Measurements from ENCODE around the gene SLC16A11. TPM values are rescaled to one million over a fixed set of nuclear protein-coding genes. Genes with fewer than 3 reads are reported as not detected.

SLC16A11 gene
- total and polyA plus RNA-seq, 2 experiments from 2014 or later, result 0.93 to 2.4 TPM

- Histone ChIP-seq H3K4me2 (no peak overlapping the region), H3K79me2 (no peaks in the 10 kb centered on the region), H3K27ac (no peak overlapping the region), H3K36me3 (replicated peaks; ENCODE audit: insufficient read depth, low read depth) (no peaks in the 10 kb centered on the region), H3K9me2 (replicated peaks; ENCODE audit: insufficient read depth) (no peaks in the 10 kb centered on the region), H4K20me1 (ENCODE audit: insufficient read depth, poor library complexity, severe bottlenecking) (no peaks in the 10 kb centered on the region), H3K4me3 (no peak overlapping the region), H3K9me3 (ENCODE audit: low read depth) (no peaks in the 10 kb centered on the region), H3K27me3 (no peaks in the 10 kb centered on the region), H3K4me1 (ENCODE audit: insufficient read depth) (peaks cover 6% of the 10 kb centered on the region), H2AFZ (no peak overlapping the region)
- 73% methylated on average over 7 of the region's 7 CpGs for WGBS (ENCODE audit: low lambda C conversion rate, missing lambda C conversion rate)
- TF ChIP-seq EZH2phosphoT487 (IDR thresholded peaks at IDR 0.05; ENCODE audit: low read depth, severe bottlenecking, unreplicated experiment) (no peak), EZH2 (IDR thresholded peaks at IDR 0.05; ENCODE audit: borderline replicate concordance) (no peak), CTCF (IDR thresholded peaks at IDR 0.05; ENCODE audit: poor library complexity) (no peak)
- DNase-seq (ENCODE audit: low spot score), result no peak
Observed at GRCh38 chr17:7084088-7084487, 40.2 kb upstream of the SLC16A11 start.

DNA sequence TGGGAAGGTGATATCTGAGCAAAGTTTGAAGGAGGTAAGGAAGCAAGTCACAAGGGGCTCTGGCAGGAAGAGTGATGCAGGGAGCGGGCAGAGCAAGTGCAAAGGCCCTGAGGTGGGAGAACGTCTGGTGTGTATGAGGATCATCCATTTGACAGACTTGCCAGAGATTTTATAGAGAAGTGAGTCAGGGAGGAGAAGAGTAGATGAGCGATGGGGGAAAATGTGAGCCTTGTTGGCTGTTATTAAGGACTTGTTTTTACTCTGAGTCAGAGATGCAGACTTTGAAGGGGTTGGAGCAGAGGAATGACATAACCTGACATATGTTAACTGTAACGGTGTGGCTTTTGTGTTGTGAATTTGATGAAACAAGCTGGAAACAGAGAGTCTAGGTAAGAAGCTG is 39.7 kb upstream of the SLC16A11 start:
- Histone ChIP-seq H3K36me3 (replicated peaks; ENCODE audit: insufficient read depth, low read depth) (no peaks in the 10 kb centered on the region), H3K4me1 (ENCODE audit: insufficient read depth) (peaks cover 6% of the 10 kb centered on the region), H3K9me2 (replicated peaks; ENCODE audit: insufficient read depth) (no peaks in the 10 kb centered on the region), H3K4me2 (no peak overlapping the region), H2AFZ (no peak overlapping the region), H3K79me2 (no peaks in the 10 kb centered on the region), H3K9me3 (ENCODE audit: low read depth) (no peaks in the 10 kb centered on the region), H3K27me3 (no peaks in the 10 kb centered on the region), H3K4me3 (no peak overlapping the region), H4K20me1 (ENCODE audit: insufficient read depth, poor library complexity, severe bottlenecking) (no peaks in the 10 kb centered on the region), H3K27ac (no peak overlapping the region)
- no peak for DNase-seq (ENCODE audit: low spot score)
- WGBS (ENCODE audit: low lambda C conversion rate, missing lambda C conversion rate), result 88% methylated on average over 4 of the region's 4 CpGs
- no peak for TF ChIP-seq EZH2 (IDR thresholded peaks at IDR 0.05; ENCODE audit: borderline replicate concordance)

- Histone ChIP-seq H3K4me1 (ENCODE audit: insufficient read depth) (no peaks in the 10 kb centered on the region), H3K36me3 (replicated peaks; ENCODE audit: insufficient read depth, low read depth) (no peaks in the 10 kb centered on the region), H2AFZ (no peak overlapping the region), H4K20me1 (ENCODE audit: insufficient read depth, poor library complexity, severe bottlenecking) (no peaks in the 10 kb centered on the region), H3K4me2 (no peak overlapping the region), H3K9me3 (ENCODE audit: low read depth) (no peaks in the 10 kb centered on the region), H3K9me2 (replicated peaks; ENCODE audit: insufficient read depth) (no peaks in the 10 kb centered on the region), H3K27ac (no peak overlapping the region), H3K27me3 (no peaks in the 10 kb centered on the region), H3K4me3 (no peak overlapping the region), H3K79me2 (no peaks in the 10 kb centered on the region)
- no peak for DNase-seq (ENCODE audit: low spot score)
- 93% methylated on average over 16 of the region's 16 CpGs for WGBS (ENCODE audit: low lambda C conversion rate, missing lambda C conversion rate)
- TF ChIP-seq EZH2phosphoT487 (IDR thresholded peaks at IDR 0.05; ENCODE audit: low read depth, severe bottlenecking, unreplicated experiment) (no peak), EZH2 (IDR thresholded peaks at IDR 0.05; ENCODE audit: borderline replicate concordance) (no peak), CTCF (IDR thresholded peaks at IDR 0.05; ENCODE audit: poor library complexity) (no peak)
Observed at GRCh38 chr17:7081341-7082062, 37.6 kb upstream of the SLC16A11 start.

GRCh38 chr17:7080456-7081041 is 36.7 kb upstream of the SLC16A11 start:
- 92% methylated on average over 10 of the region's 10 CpGs for WGBS (ENCODE audit: low lambda C conversion rate, missing lambda C conversion rate)
- Histone ChIP-seq H3K79me2 (no peaks in the 10 kb centered on the region), H3K27me3 (no peaks in the 10 kb centered on the region), H2AFZ (no peak overlapping the region), H3K4me1 (ENCODE audit: insufficient read depth) (no peaks in the 10 kb centered on the region), H3K9me2 (replicated peaks; ENCODE audit: insufficient read depth) (no peaks in the 10 kb centered on the region), H3K27ac (no peak overlapping the region), H4K20me1 (ENCODE audit: insufficient read depth, poor library complexity, severe bottlenecking) (no peaks in the 10 kb centered on the region), H3K4me2 (no peak overlapping the region), H3K4me3 (no peak overlapping the region), H3K36me3 (replicated peaks; ENCODE audit: insufficient read depth, low read depth) (no peaks in the 10 kb centered on the region), H3K9me3 (ENCODE audit: low read depth) (no peaks in the 10 kb centered on the region)
- no peak for DNase-seq (ENCODE audit: low spot score)
- no peak for TF ChIP-seq EZH2phosphoT487 (IDR thresholded peaks at IDR 0.05; ENCODE audit: low read depth, severe bottlenecking, unreplicated experiment)
- no peak for TF ChIP-seq CTCF (IDR thresholded peaks at IDR 0.05; ENCODE audit: poor library complexity)
- no peak for TF ChIP-seq EZH2 (IDR thresholded peaks at IDR 0.05; ENCODE audit: borderline replicate concordance)

Data from hepatocyte (in vitro differentiated cells).